GM12878 (cell line): ENCODE measurements around the gene MARCHF11. TPM values are rescaled to one million over a fixed set of nuclear protein-coding genes. Genes with fewer than 3 reads are reported as not detected.

Experiments used
- BHLHE40 ChIP-seq, 2 experiments: fragments of 450-650 bp in 1 of 2; IDR thresholded peaks; 2 replicates each; pipeline ENCODE4 v1.6.1; 2011 to 2017; ENCODE audit warnings: low read depth in 2 of 2, borderline replicate concordance in 1 of 2, improper control_type of control experiment in 1 of 2, low read length in 1 of 2, mild to moderate bottlenecking in 1 of 2
- DPF2 ChIP-seq: fragments of 450-650 bp; IDR thresholded peaks from 2 replicates; pipeline ENCODE4 v1.6.1; 2017; ENCODE audit warnings: mild to moderate bottlenecking
- GABPA ChIP-seq: IDR thresholded peaks from 2 replicates; pipeline ENCODE4 v1.6.1; 2014; ENCODE audit warnings: antibody characterized with exemption, low read depth, mild to moderate bottlenecking, inconsistent platforms
- HDGF ChIP-seq: fragments of 450-650 bp; IDR thresholded peaks from 2 replicates; pipeline ENCODE4 v1.6.1; 2016; ENCODE audit warnings: antibody characterized with exemption
- HSF1 ChIP-seq: fragments of 150-350 bp; IDR thresholded peaks from 2 replicates; pipeline ENCODE4 v1.6.1; 2014; ENCODE audit warnings: mild to moderate bottlenecking, low read depth, low read length
- JUNB ChIP-seq: IDR thresholded peaks from 2 replicates; pipeline ENCODE4 v1.6.1; 2016; ENCODE audit warnings: antibody characterized with exemption, mild to moderate bottlenecking
- PAX8 ChIP-seq: fragments of 450-650 bp; IDR thresholded peaks from 2 replicates; pipeline ENCODE4 v1.6.1; 2017; ENCODE audit warnings: mild to moderate bottlenecking, moderate library complexity
- SP1 ChIP-seq: IDR thresholded peaks from one replicate; pipeline ENCODE4 v1.6.1; 2011; ENCODE audit warnings: low read depth, low read length
- SREBF2 ChIP-seq: IDR thresholded peaks from 2 replicates; pipeline ENCODE4 v1.6.1; 2012; ENCODE audit warnings: mild to moderate bottlenecking, low read length
- polyA plus RNA-seq, 11 experiments: library from polyadenylated mRNA; depleted of rRNA in 4 of 11; unstranded in 6 of 11; stranded (reverse) in 5 of 11; fragments of >200 nt; fragmentation: Nextera tagmentation in 4 of 11; fragmentation: Illumina TruSeq in 1 of 11; extraction: Ambion mirVana in 4 of 11; extraction: Trizol in 1 of 11; gene quantifications; 1 replicate in 1 of 11; 2 replicates in 10 of 11; pipeline versions ENCODE4 v1.2.1 to v1.2.3, GENCODE V29; 2011 to 2016; ENCODE audit warnings: inconsistent platforms in 2 of 11, missing spikeins in 2 of 11, low read depth in 1 of 11
- total RNA-seq, 4 experiments: library from RNA; depleted of rRNA in 3 of 4; stranded (reverse); fragments of >200 nt in 3 of 4; fragmentation: Illumina TruSeq in 1 of 4; extraction: Trizol in 1 of 4; gene quantifications; 2 replicates each; pipeline versions ENCODE4 v1.2.1 to v1.2.3, GENCODE V29; 2013 to 2021
- TF ChIP-seq, protein P1 (sequence below): fragments of 450-650 bp; IDR thresholded peaks from 2 replicates; pipeline ENCODE4 v1.6.1; 2017; ENCODE audit warnings: mild to moderate bottlenecking, moderate library complexity

The MARCHF11 gene
- total and polyA plus RNA-seq, 10 of the 15 experiments (the other 5 are each of a cell fraction or from before 2014, with no cell fraction given): 0.26 TPM; not detected in 9

- TF ChIP-seq GABPA (no peak), HSF1 (no peak), SP1 (no peak), SREBF2 (no peak), PAX8 (no peak), HDGF (no peak), BHLHE40 (IDR thresholded peaks at IDR 0.05; ENCODE audit: borderline replicate concordance in 1 of 2, low read depth in 2 of 2, low read length in 1 of 2) (peak in 1 of 2 experiments; percentile 60; a peak in 2 of 4 replicates), DPF2 (peak; percentile 97), JUNB (no peak)
- TF ChIP-seq, protein P1, sequence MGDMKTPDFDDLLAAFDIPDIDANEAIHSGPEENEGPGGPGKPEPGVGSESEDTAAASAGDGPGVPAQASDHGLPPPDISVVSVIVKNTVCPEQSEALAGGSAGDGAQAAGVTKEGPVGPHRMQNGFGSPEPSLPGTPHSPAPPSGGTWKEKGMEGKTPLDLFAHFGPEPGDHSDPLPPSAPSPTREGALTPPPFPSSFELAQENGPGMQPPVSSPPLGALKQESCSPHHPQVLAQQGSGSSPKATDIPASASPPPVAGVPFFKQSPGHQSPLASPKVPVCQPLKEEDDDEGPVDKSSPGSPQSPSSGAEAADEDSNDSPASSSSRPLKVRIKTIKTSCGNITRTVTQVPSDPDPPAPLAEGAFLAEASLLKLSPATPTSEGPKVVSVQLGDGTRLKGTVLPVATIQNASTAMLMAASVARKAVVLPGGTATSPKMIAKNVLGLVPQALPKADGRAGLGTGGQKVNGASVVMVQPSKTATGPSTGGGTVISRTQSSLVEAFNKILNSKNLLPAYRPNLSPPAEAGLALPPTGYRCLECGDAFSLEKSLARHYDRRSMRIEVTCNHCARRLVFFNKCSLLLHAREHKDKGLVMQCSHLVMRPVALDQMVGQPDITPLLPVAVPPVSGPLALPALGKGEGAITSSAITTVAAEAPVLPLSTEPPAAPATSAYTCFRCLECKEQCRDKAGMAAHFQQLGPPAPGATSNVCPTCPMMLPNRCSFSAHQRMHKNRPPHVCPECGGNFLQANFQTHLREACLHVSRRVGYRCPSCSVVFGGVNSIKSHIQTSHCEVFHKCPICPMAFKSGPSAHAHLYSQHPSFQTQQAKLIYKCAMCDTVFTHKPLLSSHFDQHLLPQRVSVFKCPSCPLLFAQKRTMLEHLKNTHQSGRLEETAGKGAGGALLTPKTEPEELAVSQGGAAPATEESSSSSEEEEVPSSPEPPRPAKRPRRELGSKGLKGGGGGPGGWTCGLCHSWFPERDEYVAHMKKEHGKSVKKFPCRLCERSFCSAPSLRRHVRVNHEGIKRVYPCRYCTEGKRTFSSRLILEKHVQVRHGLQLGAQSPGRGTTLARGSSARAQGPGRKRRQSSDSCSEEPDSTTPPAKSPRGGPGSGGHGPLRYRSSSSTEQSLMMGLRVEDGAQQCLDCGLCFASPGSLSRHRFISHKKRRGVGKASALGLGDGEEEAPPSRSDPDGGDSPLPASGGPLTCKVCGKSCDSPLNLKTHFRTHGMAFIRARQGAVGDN: no peak
Observed at GRCh38 chr5:16067415-16067814, 112.2 kb downstream of the MARCHF11 start (continued).
